GM12891 (cell line): ENCODE measurements around the gene FKBP7.

Source experiments
- PAX5 ChIP-seq: IDR thresholded peaks from 2 replicates; pipeline ENCODE4 v1.6.1; 2011; ENCODE audit warnings: low read length, moderate library complexity, mild to moderate bottlenecking; ENCODE audit not compliant: insufficient read depth, severe bottlenecking
- POLR2A ChIP-seq: IDR thresholded peaks from 2 replicates; pipeline ENCODE4 v1.6.1; 2011; ENCODE audit warnings: low read depth, low read length, control low read depth
- POLR2AphosphoS5 ChIP-seq: IDR thresholded peaks from 2 replicates; pipeline ENCODE4 v1.6.1; 2011; ENCODE audit warnings: low read depth, low read length, control low read depth
- POU2F2 ChIP-seq: IDR thresholded peaks from 2 replicates; pipeline ENCODE4 v1.6.1; 2011; ENCODE audit warnings: low read depth, mild to moderate bottlenecking, control low read depth, low read length, moderate library complexity
- SPI1 ChIP-seq: IDR thresholded peaks from 2 replicates; pipeline ENCODE4 v1.6.1; 2011; ENCODE audit warnings: low read depth, low read length, control low read depth
- TAF1 ChIP-seq: IDR thresholded peaks from 2 replicates; pipeline ENCODE4 v1.6.1; 2011; ENCODE audit warnings: low read depth, low read length, control low read depth

- TF ChIP-seq POLR2A (no peak), POLR2AphosphoS5 (no peak), POU2F2 (no peak), TAF1 (no peak), SPI1 (no peak), PAX5 (no peak)
Observed at GRCh38 chr2:178476477-178476876, 1.9 kb downstream of the FKBP7 start.
